HG03135 (cell line): ENCODE measurements around the gene CBX7.

ENCODE experiments used
- ATAC-seq: cut with Tn5 transposase; IDR thresholded peaks from one replicate; pipeline ENCODE4 v1.9.1; 2021; ENCODE audit warnings: mild to moderate bottlenecking, moderate library complexity; ENCODE audit not compliant: unreplicated experiment

The CBX7 gene

DNA sequence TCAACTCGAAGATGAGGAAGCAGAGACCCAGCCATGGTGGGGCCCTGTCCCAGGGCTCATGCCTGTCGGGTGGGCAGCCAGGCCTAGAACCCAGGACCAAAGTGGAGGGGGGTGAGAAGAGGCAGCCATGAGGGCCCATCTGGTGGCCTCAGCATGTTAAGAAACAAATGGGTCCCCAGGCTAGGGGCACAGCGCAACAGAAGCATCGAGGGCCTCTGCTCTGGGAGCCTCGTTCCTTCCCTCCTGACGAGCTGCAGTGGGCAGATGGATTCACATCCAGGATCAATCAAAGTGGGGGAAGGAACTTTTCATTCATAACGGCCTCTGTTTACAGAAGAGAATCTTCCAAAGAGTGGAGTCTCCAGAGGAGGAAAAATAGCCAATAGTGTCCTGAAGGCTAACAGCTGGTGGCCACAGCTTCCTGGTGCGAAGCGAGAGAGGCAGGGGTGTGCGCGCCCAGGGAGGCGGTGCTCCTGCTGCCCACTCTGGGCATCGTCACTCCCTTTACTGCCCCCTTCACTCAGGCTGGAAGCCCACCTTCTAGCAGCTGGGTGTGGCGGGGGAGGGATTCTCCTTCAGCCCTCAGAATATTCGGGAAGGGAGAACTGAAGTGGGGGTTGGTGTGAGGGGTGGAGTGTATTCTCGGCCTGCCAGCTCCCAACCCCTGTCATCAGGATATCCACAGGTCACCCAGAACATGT, 4.3 kb downstream of the CBX7 start:
- ATAC-seq, result no peak

DNA sequence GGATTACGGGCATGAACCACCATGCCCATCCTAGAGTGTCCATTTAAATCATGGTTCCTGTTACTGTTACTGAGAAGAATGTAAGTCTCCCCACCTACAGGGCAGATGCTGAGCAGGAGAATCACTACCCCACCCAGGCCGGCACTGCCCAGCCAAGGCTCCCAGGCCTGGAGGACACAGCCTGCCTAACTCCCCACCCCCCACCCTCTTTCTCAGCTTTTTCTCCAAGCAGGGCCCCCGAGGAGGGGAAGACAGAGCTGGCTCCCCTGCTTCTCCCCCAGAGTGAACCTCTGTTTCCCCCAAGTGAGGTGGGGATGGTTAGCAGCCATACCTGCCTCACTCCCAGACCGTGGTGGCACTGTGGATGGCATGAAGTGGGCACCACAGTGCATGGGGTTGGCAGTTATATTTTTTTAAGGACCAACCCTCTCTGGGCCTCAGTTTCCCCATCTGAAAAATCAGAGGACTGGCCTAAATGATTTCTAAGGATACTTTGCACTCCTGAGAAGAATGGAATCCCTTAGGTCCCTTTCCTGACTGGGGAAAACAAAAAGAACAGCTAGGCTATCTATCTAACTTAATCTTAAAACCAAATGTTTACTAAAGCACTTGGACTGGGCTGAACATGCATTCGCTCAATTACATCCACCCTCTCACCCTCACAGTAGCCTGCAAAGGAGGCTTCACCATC, 5.0 kb downstream of the CBX7 start:
- no peak for ATAC-seq

DNA sequence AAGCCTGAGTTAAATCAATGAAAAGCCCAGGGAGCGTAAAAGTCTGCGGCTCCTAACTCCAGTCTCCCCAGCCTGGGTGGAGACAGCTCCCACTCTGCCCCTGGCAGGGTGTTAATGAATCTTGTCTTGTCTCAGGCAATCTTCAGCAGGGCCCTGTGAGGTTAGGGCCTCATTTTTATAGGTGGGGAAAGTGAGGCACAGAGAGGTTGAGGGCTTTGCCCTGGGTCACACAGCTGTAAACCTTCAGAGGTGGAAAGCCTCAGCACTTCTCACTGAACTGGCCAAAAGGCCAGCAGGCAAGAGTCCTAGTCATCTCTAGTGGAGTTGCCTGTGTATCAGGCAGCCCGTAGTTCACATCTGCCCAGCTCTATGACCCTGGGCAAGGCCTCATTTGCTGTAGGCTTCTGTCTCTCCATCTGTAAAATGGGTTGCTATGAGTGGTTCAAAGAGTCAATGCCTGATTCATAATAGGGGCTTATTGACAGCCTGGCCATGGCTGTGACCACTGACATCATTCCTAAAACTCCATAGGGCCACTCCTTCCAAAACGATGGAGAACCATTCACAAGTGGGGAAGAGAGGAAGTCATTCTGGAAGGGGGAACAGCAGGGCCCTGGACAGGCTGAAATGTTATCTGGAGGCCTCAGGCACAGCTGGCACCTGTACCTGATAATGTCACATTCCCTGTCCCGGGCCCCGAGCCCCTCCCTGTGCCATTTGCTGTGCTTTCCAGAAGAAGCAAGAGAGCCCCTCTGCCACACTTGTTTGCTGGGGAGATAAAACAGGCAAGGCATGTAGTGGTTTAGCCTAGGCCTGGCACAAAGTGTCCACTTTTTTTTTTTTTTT, 6.0 kb downstream of the CBX7 start:
- ATAC-seq, result no peak

- peak; percentile 37 for ATAC-seq
Measured at GRCh38 chr22:39144101-39144767, 8.2 kb downstream of the CBX7 start.

- ATAC-seq, result no peak
Measured at GRCh38 chr22:39142088-39142680, 10.3 kb downstream of the CBX7 start.

DNA sequence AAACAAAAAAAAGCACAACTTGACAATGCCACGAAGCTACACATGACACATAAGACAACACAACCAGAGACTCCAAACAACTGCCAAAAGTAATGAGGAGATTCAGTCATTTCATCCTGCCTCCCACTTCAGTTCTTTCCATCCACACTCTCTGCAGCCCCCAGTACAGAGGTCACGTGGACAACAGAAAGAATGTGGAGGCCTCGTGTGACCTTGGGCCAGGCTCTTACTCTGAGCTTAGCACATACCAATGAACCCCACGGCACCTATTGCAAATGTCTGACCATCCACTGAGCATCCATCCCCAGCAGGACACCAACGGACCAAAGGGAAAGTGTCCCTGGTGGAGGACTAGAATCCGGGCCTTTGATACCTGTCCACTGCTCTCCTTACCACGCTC, 12.5 kb downstream of the CBX7 start:
- ATAC-seq, result no peak

- no peak for ATAC-seq
Measured at GRCh38 chr22:39138357-39138997, 14.0 kb downstream of the CBX7 start.

DNA sequence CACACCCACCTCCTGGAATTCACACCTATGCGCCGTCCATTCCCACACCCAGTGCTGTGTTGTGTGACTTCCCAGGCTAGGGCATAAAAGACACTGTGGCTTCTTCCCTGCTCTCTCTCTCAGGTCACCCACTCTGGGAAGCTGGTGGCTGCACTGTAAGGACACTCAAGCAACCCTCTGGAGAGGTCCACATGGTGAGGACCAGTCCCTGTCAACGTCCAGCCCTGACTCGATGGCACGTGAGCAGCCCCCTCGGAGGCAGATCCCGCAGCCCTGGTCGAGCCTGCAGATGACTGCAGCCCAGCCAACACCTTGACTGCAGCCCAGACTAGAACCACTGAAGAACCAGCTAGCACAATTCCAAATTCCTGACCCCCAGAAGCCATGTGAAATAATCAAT, 16.2 kb downstream of the CBX7 start:
- no peak for ATAC-seq

GRCh38 chr22:39135092-39135896, 17.2 kb downstream of the CBX7 start:
- no peak for ATAC-seq

DNA sequence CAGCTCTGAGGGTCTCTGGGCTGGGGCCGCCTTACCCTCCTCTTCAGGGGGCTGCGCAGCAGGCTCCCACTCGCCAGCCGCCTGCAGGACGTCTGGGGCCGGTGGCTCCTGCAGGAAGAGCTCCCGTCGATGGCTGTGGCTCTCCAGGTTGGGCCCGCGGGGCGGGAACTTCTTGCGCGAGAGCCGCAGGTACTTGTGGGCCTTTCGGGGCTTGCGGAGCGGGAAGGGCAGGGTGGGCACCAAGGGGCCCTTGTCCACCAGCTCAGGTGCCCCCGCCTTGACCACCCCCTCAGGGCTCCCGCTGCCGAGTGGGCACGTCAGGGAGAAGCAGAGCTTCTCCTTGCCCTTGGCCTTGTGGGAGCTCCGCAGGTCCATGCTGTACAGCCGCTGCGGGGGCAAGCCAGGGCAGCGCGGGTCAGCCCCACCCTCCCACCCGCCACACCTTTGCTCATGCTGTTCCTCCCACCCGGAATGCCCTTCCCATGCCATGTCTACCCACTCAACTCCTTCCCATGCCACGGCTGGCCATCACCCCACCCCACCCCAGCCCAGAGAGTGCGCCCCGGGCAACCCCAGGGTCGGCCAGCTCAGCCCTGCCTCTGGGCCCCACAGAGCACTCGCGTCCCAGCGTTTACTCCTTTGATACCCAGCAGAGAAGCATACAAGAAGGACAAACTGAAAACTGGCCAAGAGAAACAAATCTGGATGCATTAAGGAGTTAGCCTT, 18.0 kb downstream of the CBX7 start:
- ATAC-seq, result no peak

- ATAC-seq, result no peak
Measured at GRCh38 chr22:39133871-39134270, 18.6 kb downstream of the CBX7 start.

- no peak for ATAC-seq
Measured at GRCh38 chr22:39132871-39133524, 19.5 kb downstream of the CBX7 start.

DNA sequence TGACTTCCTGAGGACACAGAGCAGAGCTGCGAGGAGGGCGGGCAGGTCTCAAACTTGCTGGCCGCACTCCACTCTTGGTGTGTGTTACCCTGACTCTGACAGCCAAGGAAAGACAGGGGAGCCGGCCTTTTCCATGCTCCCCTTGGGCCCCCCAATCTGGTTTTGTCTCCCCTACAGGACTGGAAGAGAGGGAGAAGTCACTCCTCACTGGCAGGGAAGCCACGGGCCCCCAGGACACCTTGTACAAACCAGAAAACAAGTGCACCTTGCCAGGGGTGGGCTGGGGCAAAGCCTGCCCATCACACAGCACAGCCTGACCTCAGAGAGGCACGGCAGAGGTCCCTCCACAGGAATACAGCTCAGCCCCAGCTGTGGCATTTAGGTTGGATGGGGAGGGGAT, 20.2 kb downstream of the CBX7 start:
- no peak for ATAC-seq

DNA sequence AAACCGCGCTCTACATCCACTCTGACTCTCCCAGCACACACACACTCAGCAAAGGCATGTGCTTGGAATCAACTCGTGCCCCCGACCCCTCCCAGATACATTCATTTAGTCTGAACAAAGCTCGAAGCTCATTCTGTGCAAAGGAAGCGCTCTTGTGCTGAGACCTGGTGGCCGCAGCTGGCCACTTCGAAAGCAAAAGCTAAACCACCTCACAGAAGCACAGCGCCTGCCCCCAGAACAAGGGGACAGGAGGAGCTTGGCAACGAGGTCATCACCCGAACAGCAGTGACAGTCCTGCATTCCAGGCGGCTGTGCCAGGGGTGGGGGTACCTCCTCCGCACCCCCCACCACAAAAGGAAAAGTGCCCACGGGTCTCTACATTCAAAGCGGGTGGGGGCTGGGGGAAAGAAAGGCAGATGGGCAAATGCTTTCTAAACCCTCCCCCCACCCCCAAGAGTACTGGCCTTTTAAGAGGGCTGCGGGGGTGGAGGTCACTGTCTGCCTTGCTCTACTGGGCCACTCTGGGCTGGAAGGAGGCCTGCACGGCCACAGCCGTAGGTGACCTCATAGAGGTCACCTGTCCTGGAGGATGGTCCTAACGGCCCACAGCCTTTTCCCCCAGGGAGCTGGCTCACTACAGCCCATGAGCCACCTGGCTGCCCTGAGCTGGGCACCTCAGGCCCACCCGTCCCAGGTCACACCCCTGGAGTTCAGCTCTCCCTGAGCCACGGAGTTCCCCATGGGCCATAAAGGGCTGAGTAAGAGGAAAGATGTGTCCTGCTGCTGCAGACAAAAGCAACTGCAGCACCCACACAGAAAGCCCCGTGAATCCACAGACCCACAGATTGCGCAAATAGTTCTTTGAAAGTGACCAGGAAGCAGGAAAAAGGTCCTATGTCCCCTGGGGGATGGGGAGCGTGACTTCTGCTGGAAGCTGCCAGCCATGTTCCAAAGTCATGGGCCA, 21.3 kb downstream of the CBX7 start:
- ATAC-seq, result no peak

- ATAC-seq, result no peak
Measured at GRCh38 chr22:39130152-39130704, 22.3 kb downstream of the CBX7 start.

GRCh38 chr22:39129746-39130145, 22.7 kb downstream of the CBX7 start:
- ATAC-seq, result no peak

DNA sequence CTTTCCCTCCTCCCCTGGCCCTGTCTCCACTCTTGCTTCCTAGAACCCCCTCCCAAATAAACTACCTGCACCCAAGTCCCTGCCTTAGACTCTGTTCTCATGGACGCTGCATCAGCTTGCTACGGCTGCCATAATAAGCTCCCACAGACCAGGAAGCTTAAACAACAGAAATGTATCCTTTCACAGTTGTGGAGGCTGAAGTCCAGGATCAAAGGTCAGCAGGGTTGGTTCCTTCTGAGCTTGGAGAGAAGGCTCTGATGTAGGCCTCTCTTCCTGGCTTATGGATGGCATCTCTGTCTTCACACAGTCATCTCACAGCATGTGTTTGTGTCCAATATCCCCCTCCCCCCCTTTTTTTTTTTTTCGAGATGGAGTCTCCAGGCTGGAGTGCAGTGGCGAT, 23.4 kb downstream of the CBX7 start:
- no peak for ATAC-seq
